ENCODE measurements around the gene TTLL11. TPM values are rescaled to one million over a fixed set of nuclear protein-coding genes. Genes with fewer than 3 reads are reported as not detected.

Gene TTLL11

Small RNA genes lying within 50 kb of the gene (small RNA-seq; reads per million reads assigned to genes)
- not detected for gene MIR4478 (ENCODE audit: insufficient read depth)
